ENCODE measurements around the gene PLXDC1.

DNA sequence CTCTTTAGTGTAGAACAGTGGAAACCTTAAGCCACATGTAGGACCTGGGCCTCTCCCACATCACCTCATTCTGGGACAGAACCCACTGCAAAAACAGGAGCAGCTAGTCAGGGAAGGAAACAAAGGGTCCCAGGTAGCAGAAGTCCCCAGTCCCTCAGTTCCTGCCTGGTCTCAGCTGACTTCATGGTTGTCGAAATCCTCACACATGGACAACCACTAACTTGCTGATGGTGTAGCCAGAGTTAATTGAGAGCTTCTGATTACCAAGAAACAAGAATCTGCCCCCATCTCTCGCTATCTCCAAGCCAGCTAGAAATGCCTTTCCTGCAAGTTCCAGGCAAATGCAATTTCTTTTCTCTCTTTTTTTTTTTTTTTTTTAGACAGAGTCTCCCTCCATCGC is 18.1 kb upstream of the PLXDC1 start:
- TF ChIP-seq RARB (CRISPR knock-in tag; IDR thresholded peaks at IDR 0.05) (no peak), ISL1 (CRISPR knock-in tag; IDR thresholded peaks at IDR 0.05) (no peak), ARNTL (CRISPR knock-in tag; IDR thresholded peaks at IDR 0.05; ENCODE audit: borderline replicate concordance, low read depth) (no peak), PATZ1 (CRISPR knock-in tag; IDR thresholded peaks at IDR 0.05; ENCODE audit: borderline replicate concordance) (no peak), TOX (CRISPR knock-in tag; IDR thresholded peaks at IDR 0.05; ENCODE audit: borderline replicate concordance) (no peak), OSR1 (CRISPR knock-in tag; IDR thresholded peaks at IDR 0.05) (no peak), PPARA (CRISPR knock-in tag; IDR thresholded peaks at IDR 0.05; ENCODE audit: borderline replicate concordance) (no peak), TCF4 (CRISPR knock-in tag; IDR thresholded peaks at IDR 0.05; ENCODE audit: borderline replicate concordance) (no peak), ZFP30 (CRISPR knock-in tag; IDR thresholded peaks at IDR 0.05) (no peak), TSHZ2 (CRISPR knock-in tag; IDR thresholded peaks at IDR 0.05) (no peak), ZFP3 (CRISPR knock-in tag; IDR thresholded peaks at IDR 0.05) (no peak)
- TF ChIP-seq, protein P1, sequence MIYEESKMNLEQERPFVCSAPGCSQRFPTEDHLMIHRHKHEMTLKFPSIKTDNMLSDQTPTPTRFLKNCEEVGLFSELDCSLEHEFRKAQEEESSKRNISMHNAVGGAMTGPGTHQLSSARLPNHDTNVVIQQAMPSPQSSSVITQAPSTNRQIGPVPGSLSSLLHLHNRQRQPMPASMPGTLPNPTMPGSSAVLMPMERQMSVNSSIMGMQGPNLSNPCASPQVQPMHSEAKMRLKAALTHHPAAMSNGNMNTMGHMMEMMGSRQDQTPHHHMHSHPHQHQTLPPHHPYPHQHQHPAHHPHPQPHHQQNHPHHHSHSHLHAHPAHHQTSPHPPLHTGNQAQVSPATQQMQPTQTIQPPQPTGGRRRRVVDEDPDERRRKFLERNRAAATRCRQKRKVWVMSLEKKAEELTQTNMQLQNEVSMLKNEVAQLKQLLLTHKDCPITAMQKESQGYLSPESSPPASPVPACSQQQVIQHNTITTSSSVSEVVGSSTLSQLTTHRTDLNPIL (CRISPR knock-in tag; IDR thresholded peaks at IDR 0.05; ENCODE audit: low read depth): no peak

Data from SK-N-SH treated with all-trans-retinoic acid at 6 μM for 48 hours (cell line).